HT-29 (cell line): ENCODE data around the gene CDRT15L2. TPM values are rescaled to one million over a fixed set of nuclear protein-coding genes. Genes with fewer than 3 reads are reported as not detected.
"Not testable (repeated sequence)": the region's sequence is repeated elsewhere in the genome, so short reads cannot be mapped to it uniquely, and the experiment has no call there.

Experiments used
- DNase-seq: peaks from one replicate; pipeline ENCODE4 v3.0.0-alpha.2; 2015; ENCODE audit warnings: low spot score
- small RNA-seq: library from RNA; depleted of rRNA; stranded (forward); fragments of <200 nt; gene quantifications from one replicate; pipeline ENCODE3, GENCODE V24; 2014
- total RNA-seq: library from RNA; depleted of rRNA; stranded (reverse); fragments of >200 nt; shearing (Covaris generic); gene quantifications from 2 replicates; pipeline ENCODE4 v1.2.3, GENCODE V29; 2014; rRNA removed

Gene CDRT15L2
- total RNA-seq, 1 experiment from 2014 or later: not detected

DNA sequence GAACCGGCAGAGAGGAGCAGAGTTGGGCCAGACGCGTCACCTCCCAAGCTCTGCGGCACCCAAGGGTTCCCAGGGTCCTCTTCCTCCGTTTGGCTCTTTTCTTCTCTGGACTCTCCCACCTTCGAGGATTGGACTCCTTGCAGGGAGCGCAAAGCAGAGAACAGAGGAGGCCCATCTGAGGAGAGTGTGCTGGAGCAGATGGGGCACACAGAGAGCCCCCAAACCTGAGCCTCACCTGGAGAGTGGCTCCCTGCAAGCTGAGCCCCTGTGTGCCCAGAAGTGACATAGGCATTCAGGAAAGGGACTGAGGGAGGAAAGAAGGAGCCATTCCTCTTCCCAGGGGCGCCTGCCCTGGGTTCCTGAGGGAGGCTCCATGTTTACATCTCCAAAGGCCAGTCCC is 6.3 kb upstream of the CDRT15L2 start:
- DNase-seq: not testable (repeated sequence)

DNA sequence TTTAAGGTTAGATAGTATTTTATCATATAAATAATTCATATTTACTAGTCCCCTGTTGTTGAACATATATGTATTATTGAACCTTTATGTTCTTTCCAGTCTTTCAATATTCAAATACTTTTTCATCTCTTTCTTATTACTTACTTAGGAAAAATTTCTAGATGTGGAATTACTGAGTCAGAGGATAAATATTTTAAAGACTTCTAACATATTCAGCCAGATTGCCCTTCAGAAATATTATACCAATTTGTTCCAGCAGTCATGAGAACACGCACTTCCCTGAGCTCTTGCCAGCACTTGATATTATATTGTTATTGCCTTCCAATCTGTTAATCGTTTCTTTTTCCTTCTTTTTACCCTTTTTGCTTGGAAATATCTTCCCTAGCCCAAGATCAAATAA is 4.5 kb upstream of the CDRT15L2 start:
- DNase-seq: not testable (repeated sequence)

DNA sequence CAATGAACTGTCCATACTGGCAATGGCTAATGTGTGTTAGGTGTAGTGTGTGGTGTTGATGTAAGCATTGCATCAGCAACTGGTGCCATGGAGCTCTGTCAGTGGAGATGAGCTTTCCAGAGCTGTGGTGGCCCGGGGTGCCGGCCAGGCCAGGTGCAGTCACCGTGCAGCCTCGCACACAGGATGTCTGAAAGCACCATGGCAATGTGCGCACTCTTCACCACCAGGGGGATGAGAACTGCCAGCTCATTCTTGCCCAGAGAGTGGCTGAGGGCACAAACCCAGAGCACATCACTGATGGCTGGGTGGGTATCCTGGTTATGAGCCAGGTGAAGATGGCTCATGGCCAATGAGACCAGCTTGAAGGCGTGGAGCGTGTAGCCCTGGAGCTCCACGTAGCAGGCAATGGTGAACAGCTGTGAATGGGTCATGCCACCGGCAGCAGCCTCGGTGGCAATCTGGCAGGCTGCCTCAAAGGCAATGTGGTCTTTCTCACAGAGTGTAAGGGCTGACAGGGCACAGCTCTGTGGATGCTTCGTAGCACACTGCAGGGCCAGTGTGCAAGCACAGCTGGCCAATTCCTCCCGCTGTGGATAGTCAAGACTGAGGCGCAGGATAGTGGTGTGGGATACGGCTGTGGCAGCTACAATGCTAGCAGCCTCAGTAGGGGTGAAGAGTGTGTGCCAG is 4.5 kb downstream of the CDRT15L2 start:
- DNase-seq: not testable (repeated sequence)

DNA sequence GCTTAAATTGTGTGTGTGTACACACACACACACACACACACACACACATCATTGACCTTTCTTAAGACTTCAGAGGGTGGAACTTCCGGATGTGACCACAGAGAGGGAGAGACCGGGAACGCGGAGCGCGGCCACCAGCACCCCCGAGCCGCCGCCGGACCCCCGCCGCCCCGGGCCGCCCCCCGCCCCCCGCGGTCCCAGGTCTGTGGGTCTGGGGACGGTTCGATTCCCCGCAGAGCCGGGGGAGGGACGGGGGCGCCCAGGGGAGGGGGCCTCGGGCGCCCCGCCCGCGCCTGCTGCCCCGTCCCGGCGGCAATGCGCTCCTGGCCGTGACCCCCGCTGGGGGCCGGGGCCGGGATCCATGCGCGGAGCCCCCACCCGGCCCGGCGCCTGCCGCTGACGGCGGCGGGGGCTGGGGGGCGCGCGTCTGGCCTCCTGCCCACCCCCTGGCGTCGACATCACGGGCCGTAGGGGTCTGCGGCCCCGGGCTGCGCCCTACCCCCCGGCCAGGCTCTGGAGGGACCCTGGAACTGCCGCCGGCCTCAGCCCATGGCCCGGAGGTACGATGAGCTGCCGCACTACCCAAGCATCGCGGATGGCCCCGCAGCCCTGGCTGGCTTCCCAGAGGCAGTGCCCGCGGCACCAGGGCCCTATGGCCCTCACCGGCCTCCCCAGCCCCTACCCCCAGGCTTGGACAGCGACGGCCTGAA is 9.4 kb downstream of the CDRT15L2 start:
- not testable (repeated sequence) for DNase-seq

DNA sequence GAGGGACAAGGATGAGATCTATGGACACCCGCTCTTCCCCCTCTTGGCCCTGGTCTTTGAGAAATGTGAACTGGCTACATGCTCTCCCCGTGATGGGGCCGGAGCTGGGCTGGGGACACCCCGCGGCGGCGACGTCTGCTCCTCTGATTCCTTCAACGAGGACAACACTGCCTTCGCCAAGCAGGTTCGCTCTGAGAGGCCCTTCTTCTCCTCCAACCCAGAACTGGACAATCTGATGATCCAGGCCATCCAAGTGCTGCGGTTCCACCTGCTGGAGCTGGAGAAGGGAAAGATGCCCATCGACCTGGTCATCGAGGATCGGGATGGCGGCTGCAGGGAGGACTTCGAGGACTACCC is 9.9 kb downstream of the CDRT15L2 start:
- not testable (repeated sequence) for DNase-seq

DNA sequence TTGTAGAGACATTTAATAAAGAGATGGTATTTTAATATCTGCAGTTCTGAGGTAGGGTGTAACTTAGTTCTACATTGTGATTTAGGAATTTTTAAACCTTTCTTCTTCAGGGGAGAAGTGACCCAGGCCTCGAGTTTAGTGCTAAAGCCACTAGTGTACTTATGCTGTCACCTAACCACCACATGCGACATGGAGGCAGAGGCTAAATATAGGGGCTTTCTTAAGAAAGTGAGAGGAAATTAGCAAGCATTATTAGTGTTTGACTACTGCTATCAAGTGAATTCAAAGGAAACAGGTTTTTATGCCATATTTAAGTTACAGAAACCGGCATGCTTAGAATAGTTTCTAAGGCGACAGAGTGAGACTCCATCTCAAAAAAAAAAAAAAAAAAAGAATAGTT is 11.5 kb downstream of the CDRT15L2 start:
- not testable (repeated sequence) for DNase-seq

DNA sequence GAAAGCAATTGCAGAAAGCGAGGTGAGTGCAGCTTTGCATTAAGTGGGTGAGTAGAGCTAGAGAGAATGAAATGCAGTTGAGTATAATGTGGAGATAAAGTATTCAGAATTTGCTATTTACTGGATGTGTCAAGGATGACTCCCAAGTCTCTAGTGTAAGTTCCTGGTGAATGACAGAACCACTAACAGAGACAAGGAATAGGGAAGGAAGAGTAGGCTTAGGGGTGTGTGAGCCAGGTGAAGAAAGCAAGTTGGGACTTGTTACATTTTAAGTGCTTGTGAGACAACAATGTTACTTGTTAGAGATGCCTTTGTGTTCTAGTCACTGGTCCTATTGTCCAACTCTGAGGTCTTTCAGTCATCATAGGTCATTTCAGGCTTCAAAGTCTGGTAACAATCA is 26.0 kb downstream of the CDRT15L2 start:
- DNase-seq: not testable (repeated sequence)

DNA sequence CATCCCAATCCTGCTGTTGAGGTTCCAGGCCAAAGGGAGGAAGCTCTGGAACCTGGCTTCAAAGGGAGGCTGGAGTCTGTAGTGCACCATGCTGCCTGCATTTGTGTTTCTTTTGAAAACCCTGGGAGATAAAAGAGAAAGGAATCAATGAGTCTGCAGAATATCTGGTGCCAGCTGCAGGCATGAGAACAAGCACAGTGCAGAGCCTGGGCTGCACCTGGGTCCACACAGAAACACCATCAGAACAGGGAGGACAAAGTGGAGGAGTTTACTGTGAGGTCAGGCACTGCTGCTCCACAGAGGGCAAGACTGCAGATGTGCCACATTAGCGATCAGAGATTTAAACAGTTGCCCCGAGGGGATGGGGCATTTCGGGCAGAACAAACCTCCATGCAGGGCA is 30.0 kb downstream of the CDRT15L2 start:
- DNase-seq: not testable (repeated sequence)

DNA sequence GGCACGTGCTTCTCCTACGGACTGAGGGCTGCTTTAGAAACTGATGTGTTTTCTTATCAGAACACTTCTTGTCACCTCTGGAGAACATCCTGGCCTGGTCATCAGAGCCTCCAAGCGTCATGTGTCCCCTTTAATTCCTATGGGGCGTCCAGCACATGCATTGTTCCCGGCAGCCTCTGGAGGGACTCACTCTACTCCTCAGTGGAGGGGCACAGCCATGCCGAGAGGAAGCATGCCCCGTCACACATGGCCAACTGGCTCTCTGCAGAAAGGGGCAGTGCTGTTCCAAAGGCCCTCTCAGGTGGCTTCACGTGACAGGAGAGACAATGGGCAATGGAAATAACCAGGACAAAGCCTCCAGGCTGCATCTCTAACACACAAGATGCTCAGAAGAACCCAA is 31.8 kb downstream of the CDRT15L2 start:
- no peak for DNase-seq

DNA sequence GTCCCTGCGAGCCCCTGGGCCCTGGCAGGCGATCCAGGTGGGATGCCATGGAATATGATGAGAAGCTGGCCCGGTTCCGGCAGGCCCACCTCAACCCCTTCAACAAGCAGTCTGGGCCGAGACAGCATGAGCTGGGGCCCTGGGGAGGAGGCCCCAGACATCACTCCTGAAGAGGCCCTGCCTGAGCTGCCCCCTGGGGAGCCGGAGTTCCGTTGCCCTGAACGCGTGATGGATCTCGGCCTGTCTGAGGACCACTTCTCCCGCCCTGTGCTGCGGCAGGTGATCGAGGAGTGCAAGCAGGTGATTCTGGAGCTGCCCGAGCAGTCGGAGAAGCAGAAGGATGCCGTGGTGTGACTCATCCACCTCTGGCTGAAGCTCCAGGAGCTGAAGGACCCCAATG is 33.1 kb downstream of the CDRT15L2 start:
- DNase-seq: no peak

DNA sequence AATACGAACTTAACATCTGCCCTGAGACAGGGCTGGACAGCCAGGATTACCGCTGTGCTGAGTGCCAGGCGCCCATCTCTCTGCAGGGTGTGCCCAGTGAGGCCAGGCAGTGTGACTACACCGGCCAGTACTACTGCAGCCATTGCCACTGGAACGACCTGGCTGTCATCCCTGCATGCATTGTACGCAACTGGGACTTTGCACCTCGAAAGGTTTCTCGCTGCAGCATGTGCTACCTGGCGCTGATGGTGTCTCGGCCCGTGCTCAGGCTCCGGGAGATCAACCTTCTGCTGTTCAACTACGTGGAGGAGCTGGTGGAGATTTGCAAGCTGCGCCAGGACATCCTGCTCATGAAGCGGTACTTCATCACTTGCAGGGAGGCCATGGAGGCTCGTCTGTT is 33.7 kb downstream of the CDRT15L2 start:
- no peak for DNase-seq

DNA sequence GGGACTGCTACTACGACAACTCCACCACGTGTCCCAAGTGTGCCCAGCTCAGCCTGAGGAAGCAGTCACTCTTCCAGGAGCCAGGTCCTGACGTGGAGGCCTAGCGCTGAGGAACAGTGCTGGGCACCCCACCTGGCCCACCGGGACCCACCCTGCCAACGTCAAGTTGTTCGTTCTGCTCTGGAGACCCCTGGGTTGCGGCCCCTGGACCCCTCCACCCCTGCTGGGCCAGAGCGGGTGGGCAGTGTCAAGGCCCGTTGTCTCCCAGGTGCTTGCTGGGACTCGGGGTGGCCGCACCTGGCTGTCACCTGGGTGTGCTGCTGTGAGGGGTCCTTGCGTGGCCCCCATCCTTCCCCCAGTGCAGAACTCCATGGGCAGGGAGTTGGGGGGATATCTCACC is 34.4 kb downstream of the CDRT15L2 start:
- DNase-seq: no peak

DNA sequence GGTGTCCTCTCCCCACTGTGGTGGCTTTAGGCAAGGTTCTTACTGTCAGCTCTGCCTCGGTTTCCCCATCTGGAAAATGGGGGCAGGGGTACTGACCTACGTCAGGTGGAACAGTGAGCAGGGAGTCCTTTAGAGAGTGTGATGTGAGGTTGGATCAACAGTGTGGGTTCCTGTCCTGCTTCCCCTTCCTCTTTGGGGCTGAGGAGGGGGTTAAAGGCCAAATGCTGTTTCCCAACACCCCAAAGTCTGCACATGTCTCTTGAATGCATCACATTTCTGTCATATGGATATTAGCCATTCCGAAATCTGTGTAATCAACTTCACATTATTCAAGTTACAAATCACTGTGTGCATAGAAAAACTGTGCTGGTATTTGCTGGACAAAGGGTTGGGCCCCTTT is 35.9 kb downstream of the CDRT15L2 start:
- DNase-seq: not testable (repeated sequence)

Small RNA genes lying within 50 kb of the gene (small RNA-seq; reads per million reads assigned to genes)
- not detected for gene AC015818.1
- not detected for gene AC087499.1
- gene AC087499.3: not detected

Other genes with a start within 250 kb of the CDRT15L2 start
- not detected in 2 replicates for gene LGALS9B, start 112.2 kb upstream of the CDRT15L2 start, total RNA-seq